ENCODE data around the gene SMYD1.

Gene SMYD1

GRCh38 chr2:88048541-88048940 is 19.1 kb upstream of the SMYD1 start:
- H3K4me3 ChIP-seq (ENCODE audit: low read depth, low read length) = no peak overlapping the region
- no peak for DNase-seq (ENCODE audit: low read depth)
- TF ChIP-seq, protein P1, sequence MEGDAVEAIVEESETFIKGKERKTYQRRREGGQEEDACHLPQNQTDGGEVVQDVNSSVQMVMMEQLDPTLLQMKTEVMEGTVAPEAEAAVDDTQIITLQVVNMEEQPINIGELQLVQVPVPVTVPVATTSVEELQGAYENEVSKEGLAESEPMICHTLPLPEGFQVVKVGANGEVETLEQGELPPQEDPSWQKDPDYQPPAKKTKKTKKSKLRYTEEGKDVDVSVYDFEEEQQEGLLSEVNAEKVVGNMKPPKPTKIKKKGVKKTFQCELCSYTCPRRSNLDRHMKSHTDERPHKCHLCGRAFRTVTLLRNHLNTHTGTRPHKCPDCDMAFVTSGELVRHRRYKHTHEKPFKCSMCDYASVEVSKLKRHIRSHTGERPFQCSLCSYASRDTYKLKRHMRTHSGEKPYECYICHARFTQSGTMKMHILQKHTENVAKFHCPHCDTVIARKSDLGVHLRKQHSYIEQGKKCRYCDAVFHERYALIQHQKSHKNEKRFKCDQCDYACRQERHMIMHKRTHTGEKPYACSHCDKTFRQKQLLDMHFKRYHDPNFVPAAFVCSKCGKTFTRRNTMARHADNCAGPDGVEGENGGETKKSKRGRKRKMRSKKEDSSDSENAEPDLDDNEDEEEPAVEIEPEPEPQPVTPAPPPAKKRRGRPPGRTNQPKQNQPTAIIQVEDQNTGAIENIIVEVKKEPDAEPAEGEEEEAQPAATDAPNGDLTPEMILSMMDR (IDR thresholded peaks at IDR 0.05; ENCODE audit: low read depth, low read length, missing control alignments) = no peak

- TF ChIP-seq, protein P1 (IDR thresholded peaks at IDR 0.05; ENCODE audit: low read depth, low read length, missing control alignments) = no peak
- no peak for DNase-seq (ENCODE audit: low read depth)
- H3K4me3 ChIP-seq (ENCODE audit: low read depth, low read length) = no peak overlapping the region
These were observed 18.0 kb upstream of the SMYD1 start for GRCh38 chr2:88049622-88050021.

GRCh38 chr2:88051792-88052191 is 15.8 kb upstream of the SMYD1 start:
- H3K4me3 ChIP-seq (ENCODE audit: low read depth, low read length) = no peak overlapping the region
- no peak for DNase-seq (ENCODE audit: low read depth)
- TF ChIP-seq, protein P1 (IDR thresholded peaks at IDR 0.05; ENCODE audit: low read depth, low read length, missing control alignments) = no peak

- DNase-seq (ENCODE audit: low read depth) = no peak
- no peak overlapping the region; the same call in 1 of the 2 replicates for H3K4me3 ChIP-seq (ENCODE audit: low read depth, low read length)
- TF ChIP-seq, protein P1 (IDR thresholded peaks at IDR 0.05; ENCODE audit: low read depth, low read length, missing control alignments) = no peak
These were observed 14.3 kb upstream of the SMYD1 start for GRCh38 chr2:88053296-88053695.

- H3K4me3 ChIP-seq (ENCODE audit: low read depth, low read length) = peak overlapping the region; percentile 96
- TF ChIP-seq, protein P1 (IDR thresholded peaks at IDR 0.05; ENCODE audit: low read depth, low read length, missing control alignments) = no peak
- no peak for DNase-seq (ENCODE audit: low read depth)
These were observed 13.5 kb upstream of the SMYD1 start for GRCh38 chr2:88053934-88054781.

GRCh38 chr2:88054782-88055370 is 12.7 kb upstream of the SMYD1 start:
- peak overlapping the region; percentile 96 for H3K4me3 ChIP-seq (ENCODE audit: low read depth, low read length)
- TF ChIP-seq, protein P1 (IDR thresholded peaks at IDR 0.05; ENCODE audit: low read depth, low read length, missing control alignments) = no peak
- DNase-seq (ENCODE audit: low read depth) = no peak

All from GM12864 (cell line).